GM21528 (cell line): Measurements from ENCODE around the gene KCNQ5.
"Not testable (repeated sequence)": the region's sequence is repeated elsewhere in the genome, so short reads cannot be mapped to it uniquely, and the experiment has no call there.

Experiments used
- ATAC-seq: cut with Tn5 transposase; IDR thresholded peaks from one replicate; pipeline ENCODE4 v1.9.1; 2021; ENCODE audit warnings: mild to moderate bottlenecking, moderate library complexity; ENCODE audit not compliant: unreplicated experiment, low FRiP score

Gene KCNQ5

GRCh38 chr6:72621291-72622093 is at the start of gene KCNQ5:
KCNQ5 (plus strand) TSS chr6:72622064.
- peak; percentile 27 for ATAC-seq

GRCh38 chr6:72579865-72580264 is 42.0 kb upstream of the KCNQ5 start:
- no peak for ATAC-seq

GRCh38 chr6:72580281-72580940 is 41.5 kb upstream of the KCNQ5 start:
- ATAC-seq = no peak

GRCh38 chr6:72580950-72581349 is 40.9 kb upstream of the KCNQ5 start:
- not testable (repeated sequence) for ATAC-seq

DNA sequence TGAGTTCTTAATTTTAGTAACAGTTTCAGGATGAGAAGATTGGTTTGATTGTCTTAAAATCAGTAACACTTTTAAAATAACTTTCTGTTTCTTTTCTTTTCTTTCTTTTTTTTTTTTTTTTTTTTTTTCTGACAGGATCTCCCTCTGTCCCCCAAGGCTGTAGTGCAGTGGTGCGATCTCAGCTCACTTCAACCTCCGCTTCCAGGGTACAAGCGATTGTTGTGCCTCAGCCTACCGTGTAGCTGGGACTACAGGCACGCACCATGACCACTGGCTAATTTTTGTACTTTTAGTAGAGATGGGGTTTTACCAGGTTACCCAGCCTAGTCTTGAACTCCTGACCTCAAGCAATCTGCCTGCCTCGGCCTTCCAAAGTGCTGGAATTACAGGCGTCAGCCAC is 33.7 kb upstream of the KCNQ5 start:
- no peak for ATAC-seq

GRCh38 chr6:72589096-72589495 is 32.8 kb upstream of the KCNQ5 start:
- no peak for ATAC-seq

- ATAC-seq = peak; percentile 63
Observed at GRCh38 chr6:72595812-72596211, 26.1 kb upstream of the KCNQ5 start.

DNA sequence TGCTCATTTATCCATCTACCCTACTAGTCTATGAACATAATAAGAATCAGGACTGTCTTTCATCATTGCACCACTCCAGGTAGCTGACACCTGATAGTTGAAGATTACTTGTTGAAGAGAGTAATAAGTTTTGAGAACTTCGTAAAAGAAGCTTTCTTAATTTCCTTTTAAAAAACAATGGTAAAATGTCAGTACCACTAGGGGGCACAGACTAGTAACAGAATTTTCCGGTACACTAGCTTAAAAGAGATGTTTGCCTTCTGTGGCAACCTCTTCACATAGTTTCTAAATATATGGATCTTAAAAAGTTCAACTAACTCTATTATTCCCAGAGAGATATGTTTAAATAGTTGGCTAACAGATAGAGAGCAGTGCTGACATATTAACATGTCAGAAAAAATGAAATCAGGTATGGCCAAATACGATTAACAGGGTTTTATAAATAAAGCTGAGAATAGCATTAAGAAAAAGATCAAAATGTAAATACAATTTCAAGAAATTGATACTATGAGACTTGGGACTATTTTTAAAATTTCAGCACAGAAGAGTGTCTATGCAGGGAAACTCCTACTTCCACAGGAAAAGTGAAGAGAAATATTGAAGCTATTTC is 5.4 kb upstream of the KCNQ5 start:
- no peak for ATAC-seq

DNA sequence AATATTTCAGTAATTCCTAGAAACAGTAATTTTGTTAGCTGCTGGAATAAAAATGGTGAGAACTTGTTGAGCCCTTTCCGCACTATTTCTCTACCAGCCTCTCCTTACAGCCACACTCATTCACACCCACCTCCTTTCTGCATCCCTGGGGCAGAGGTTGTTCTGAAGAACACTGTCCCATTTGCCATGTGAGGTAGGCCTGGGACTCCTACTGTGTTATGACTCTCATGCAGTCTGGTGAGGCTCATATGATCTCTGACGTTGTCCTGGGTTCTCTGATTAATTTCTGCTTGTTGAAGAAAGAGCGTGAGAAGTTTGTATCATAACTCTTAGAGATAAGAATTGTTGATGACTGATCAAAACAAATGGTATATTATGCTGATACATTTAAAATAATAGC is 4.1 kb upstream of the KCNQ5 start:
- no peak for ATAC-seq

DNA sequence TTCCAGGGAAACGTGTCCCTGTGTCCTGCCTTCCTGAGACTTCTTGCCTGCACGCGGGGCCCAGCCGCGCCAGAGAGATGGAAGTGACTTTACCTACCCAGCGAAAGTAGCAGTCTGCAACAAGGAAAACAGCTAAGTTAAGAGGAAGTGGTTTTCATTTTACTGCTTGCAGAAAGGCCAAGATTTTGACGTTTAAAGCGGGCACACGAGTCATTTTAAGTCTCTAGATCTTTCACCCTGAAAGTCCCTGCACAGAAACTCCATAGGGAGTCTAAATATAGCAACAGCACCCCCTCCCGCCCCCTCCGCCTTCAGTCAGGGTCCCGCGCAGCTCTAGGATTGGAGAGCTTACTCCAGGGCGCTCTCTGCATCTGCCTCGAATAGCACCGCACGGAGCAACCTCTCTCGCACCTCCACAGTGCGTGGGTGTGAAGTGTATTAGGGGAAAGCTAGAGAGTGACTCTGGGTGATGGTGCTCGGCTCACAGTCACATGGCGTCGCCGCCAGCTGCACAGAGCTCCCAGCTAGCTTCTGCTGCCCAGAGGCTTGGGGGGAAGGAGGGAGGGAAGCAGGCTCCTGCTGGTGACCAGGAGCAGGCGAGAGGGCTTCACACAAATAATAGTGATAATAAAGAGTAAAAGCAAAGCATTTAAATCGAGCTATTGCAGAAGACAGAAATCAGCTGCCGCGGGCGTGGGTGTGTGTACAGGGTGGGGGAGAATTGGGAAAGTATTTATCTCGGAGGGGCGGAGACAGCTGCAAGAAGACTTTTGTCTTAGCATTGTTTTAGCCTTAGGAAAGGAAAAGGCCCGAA is 1.8 kb upstream of the KCNQ5 start:
- ATAC-seq = peak; percentile 56

GRCh38 chr6:72620871-72621290 is 983 bp upstream of the KCNQ5 start:
- ATAC-seq = no peak

- peak; percentile 32 for ATAC-seq
Observed at GRCh38 chr6:72622094-72622940, 453 bp downstream of the KCNQ5 start.

- ATAC-seq = no peak
Observed at GRCh38 chr6:72623808-72624207, 1.9 kb downstream of the KCNQ5 start.

DNA sequence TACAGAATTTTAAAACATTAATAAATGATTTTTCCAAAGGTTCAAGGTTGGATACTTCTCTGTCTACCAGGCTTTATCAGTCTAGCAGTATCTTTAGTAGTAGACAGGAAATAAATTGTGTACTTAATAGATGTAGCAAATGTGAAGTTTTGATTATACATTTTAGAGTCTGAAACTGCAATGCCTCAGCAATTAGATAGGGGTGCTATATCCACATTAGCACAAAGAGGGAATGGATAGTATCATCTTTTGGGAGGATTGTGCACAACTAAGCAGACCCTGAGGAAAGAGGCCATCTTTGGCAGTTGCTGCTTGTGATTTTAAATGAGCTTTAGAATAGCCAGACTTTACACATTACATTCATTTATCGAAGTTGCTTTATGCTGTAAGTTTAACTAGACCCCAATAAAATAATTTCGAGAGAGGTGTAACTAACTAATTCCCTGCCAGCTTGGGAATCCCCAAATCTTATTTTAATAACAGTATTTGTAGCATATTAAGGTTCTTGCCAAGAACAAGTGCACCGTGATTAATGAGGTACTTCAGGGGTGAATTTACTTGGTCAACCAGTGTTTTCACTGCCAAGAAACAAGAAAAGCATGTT is 2.8 kb downstream of the KCNQ5 start:
- no peak for ATAC-seq

DNA sequence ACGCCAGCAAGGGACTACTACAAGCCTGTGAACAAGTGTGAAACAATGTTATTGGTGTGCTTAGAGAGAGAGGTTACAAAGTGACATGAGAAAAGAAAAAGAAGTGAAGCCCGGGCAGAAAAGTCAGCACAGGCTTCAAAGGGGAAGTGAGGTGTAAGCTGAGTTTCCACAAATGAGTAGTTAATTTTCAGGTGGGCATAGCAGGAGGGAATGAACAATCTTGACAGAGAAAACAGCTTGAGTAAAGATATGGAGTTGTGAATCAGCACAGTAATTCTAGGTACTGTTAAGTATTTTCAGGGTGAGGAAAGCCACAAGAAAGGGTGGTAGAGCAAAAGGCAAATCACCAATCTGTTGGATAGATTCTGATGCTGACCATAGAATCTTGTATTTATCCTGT is 4.3 kb downstream of the KCNQ5 start:
- ATAC-seq = peak; percentile 42

DNA sequence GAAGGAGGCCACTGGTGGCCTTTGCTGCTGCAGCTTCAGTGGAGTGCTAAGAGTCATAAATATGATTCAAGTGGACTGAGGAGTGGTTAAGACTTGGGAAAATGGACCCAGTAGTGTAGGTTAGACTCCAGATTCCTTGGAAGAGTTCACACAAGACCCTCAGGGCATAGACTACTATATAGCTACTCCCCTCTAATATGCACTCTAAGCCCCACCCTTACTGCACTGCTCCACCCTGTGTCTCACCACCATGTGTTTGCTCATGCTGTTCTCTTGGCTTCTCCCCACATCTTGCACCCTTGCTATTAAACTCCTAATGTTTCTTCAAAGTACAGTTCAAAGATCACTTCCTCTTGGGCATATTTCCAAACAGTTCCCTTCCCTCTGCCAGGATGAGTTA is 5.7 kb downstream of the KCNQ5 start:
- no peak for ATAC-seq

- ATAC-seq = no peak
Observed at GRCh38 chr6:72631480-72631879, 9.6 kb downstream of the KCNQ5 start.

- ATAC-seq = no peak
Observed at GRCh38 chr6:72635636-72636035, 13.8 kb downstream of the KCNQ5 start.

- ATAC-seq = peak; percentile 91
Observed at GRCh38 chr6:72636215-72636614, 14.4 kb downstream of the KCNQ5 start.
